AG08395 (cell line): ENCODE data around the gene RANBP9.
A peak's percentile ranks its signal among the peaks of the same experiment; 100 is the strongest.

Experiments
- DNase-seq: peaks from one replicate; pipeline ENCODE4 v3.0.0; 2012; ENCODE audit warnings: mixed read lengths, low spot score

The RANBP9 gene

DNA sequence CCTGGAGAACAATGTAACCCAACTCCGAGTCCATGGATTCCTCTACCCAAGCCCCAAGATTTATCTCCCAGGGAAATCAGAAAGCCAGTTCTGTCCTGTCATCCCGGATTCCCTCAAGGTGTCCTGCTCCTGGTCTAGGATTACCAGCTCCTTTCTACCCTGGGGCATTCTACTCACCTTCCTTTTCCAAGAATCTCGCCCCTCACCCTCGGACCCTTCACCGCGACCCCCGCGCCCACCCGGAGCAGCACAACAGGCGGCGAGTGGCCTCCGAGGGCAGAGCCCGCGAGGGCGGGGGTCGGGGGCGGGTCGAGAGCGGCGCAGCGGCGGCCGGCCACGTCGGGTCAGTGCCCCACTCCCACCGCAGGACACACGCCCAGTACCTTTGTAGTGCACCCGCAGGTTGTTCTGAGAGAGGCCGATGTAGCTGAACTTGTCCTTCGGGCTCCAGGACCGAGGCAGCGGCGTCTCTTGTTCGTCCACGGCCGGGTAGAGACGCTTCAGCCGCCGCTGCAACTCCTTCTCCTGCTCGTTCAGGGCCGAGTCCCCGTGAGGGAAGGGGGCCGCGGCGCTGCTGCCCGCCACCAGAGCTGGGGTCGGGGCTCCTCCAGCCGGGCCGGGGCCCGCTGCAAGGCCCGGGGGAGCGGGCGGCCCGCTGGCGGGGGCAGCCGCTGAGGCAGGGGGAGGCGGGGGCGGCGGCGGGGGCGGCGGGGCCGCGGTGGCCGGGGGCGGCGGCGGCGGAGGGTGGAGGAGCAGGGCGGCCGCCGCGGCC, 897 bp downstream of the RANBP9 start:
- DNase-seq, result peak; percentile 26

DNA sequence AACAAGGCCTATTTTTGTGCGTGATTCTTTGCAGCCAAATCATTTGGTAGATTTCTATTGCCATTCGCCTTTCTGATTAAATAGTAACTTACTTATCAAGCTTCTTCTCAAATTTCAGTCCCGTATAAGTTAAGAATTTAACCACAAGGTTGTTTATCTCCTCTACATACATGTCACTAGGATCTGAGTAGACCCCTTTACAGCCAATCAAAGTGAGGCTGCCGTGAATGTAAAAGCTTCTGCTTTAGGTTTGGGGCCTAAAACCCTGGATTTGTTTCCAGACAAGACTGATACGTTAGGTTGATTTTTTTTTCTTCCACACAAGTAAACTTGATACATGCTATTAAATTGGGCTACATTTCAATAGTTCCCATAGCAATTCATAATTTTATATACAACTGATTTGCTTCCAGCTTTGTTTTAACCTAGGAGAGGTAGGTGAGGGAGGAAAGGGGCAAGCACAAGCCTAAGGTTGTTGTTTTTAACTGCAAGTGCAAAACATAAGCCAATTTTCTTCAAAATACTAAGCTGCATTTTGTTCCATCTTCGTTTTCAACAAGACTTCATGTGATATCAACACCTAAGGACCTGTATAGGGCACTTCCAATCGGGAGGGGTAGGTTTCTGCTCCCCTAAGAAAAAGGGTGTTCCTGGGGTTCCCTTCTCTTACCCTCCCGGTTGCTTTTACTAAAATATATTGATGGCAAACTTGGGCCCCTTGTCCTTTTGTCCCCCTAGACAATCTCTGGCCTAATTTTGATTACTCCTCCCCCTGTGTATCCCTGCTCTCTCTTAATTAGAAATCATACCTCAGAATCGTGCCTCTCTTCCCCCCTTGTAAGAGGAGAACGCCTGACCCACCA, 1.7 kb downstream of the RANBP9 start:
- DNase-seq, result no peak

DNA sequence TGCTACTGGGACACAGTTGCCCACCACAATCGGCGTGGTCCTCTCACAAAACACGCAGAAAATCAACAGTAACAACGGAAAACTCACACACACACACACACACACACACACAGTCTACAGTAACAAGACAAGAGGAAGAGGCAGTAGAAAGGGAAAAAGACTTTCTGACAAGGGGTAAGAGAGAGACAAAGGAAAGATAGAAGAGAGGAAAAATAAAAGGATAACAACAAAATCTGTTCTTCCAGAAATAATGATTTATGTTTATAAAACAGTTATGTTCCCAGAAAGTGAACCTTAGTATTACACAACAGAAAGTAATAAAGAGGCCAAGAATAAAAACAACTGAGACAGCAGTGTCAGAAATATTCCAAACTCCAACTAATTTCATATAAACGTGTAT, 2.9 kb downstream of the RANBP9 start:
- DNase-seq, result no peak

DNA sequence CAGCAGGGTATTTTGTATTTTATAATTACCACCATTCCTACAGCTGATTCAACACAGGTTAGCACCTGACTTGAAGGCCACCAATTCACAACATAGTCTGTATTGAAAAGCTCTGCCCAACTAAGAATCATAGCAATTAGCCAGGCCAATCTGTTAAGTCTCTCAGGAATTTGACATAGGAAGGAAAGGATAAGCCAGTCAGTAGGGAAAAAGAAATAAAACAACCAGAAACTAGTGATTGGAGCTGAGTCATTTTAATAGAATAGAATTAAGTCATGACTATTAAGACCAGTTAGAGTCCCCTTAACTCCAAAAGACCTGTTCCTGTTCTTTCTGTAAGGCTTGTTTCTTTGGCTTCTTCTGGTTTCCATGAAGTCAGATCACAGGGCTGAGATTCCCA, 8.1 kb downstream of the RANBP9 start:
- no peak for DNase-seq

DNA sequence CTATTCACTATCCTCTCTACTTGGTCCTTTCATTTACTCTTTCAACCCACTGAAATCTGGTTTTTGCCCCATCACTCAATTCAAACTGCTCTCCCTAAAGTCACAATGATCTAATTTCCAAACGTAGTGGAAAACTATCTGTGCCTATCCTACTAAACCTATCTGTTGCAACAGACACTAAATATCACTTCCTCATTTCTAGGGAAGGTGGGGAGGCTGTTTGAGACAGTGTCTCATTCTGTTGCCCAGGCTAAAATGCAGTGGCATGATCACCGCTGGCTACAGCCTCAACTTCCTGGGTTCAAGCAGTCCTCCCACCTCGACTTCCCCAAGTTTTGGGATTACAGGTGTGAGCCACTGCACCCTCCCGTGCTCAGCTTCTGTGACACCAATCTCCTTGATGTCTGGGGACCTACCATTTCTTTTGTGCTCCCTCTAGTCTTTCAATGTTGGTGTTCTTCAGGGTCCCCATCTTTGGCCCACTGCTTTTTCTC, 8.8 kb downstream of the RANBP9 start:
- DNase-seq, result no peak

DNA sequence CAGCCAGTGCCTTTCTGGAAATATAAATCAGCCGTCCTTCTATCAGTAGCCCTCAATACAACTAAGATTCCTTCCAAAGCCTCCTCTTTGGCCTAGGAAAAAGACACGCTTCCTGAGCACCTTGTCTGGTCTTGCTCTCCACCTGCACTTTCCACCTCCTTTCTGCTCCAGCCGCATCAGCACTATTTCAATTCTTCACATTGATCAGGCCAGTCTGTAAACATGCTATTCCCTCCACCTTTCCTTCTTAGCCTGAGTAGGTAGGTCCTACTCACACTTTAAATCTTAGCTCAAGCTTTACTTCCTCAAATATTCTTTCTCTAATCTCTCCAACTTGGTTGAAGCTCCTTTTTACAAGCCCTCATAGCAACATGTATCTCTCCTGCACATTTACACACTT, 11.4 kb downstream of the RANBP9 start:
- DNase-seq, result no peak

DNA sequence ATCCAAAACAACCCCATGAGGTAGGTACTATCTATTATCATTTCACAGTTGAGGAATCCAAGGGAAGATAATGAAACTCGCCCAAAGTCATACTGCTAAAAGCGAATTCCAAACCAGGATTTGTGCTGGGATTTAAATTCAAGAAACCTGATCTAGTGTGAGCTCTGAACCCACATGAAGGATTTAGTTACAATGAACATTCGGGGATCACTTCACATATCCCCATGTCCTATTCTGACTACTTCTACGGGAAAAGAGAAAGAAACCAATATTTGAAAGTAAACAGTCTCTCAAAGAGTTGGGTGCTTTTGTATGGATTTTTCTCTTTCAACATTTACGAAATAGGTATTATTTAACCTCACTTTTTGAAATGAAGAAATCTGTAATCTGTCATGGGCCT, 12.9 kb downstream of the RANBP9 start:
- DNase-seq, result no peak

DNA sequence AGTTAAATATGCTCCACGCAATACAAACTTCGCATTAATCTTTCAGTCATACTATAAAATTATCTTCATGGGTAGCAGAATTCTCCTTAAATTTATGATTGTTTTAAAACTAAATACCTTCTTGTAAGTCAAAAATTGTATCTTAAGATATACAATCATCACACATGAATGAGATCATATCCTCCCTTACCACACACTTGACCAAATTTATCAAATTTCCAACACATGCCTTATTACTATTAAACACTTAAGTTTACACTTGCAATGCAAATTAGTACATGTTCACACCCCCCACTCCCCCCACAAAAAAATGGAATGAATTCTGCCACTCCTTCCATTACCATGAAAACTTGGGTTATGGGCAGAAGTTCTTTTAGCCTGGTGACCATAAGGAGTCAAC, 13.8 kb downstream of the RANBP9 start:
- no peak for DNase-seq

DNA sequence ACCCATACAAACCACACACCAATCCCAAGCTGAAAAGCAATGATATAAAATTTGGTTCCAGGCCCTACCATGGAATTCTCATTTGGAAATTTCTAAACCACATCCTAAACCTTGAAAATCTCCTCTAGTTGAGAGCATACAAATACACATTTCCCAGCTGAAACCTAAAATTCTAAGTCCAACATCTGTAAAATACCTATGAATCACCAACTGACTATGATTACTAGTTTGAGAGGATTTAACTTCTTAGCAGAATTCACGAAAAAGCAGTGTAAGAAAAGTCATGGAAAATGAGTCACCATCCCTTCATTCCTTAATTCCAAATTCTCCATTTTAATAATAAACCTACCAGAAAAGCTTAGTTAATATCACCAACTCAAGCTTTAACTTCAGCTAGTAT, 15.4 kb downstream of the RANBP9 start:
- DNase-seq, result peak; percentile 79

DNA sequence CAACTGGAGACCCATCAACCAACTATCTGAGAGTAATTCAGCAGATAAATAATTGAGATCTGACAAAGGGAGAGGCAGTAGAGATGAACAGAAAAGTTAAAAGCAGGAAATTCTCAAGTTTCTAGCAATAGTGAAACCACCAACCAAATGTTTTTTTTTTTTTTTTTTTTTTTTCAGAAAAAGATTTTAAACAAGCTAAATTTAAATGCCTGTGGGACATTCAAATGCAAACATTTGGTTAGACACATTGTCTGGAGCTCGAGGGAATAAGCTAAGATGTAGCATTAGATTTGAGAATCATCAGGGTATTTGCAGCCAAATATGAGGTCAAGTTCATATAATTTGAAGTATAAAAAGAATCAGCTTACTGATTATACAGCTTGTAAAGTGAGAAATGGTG, 16.4 kb downstream of the RANBP9 start:
- no peak for DNase-seq

DNA sequence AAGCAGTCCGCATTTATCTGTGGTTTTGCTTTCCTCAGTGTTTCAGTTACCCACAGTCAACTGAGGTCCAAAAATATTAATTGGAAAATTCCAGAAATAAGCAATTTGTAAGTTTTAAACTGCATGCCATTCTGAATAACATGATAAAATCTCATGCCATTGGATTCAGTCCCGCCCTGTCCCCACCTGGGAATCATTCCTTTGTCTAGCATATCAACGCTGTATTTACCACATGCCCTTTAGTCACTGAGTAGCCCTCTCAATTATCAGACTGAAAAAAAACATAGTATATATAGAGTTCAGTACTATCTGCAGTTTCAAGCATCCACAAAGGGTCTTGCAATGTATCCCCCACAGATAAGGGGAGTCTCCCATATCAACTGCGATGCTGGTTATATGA, 17.1 kb downstream of the RANBP9 start:
- no peak for DNase-seq

DNA sequence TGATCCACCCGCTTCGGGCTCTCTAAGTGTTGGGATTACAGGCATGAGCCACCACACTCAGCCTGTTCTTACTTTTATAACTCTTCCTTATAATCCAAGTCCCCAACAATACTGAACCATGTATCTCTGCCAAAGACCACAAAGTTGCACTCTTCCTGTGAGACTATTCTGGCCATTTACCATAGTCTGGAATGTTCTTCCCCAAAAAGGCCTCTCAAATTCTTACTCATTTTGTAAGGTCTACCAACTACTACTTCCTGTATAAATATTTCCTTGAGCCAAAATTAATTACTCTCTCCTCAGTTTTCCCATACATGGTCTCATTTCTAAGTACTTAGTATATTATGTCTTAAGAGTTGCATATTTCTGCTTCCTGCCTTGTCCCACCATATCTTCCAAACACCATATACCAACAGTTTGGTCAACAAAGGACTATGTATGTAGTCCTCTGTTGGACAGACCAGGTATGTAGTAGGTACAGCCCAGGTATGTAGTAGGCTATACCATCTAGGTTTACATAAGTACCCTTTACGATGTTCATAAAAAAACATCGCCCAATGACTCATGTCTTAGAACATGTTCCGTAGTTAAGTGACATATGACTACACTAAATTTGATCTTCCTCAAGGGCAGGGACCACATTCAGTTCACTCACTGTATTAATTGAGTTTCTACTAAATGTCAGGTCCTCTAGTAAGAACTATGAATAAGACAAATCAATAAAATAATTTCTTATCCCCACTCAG, 22.0 kb downstream of the RANBP9 start:
- no peak for DNase-seq

DNA sequence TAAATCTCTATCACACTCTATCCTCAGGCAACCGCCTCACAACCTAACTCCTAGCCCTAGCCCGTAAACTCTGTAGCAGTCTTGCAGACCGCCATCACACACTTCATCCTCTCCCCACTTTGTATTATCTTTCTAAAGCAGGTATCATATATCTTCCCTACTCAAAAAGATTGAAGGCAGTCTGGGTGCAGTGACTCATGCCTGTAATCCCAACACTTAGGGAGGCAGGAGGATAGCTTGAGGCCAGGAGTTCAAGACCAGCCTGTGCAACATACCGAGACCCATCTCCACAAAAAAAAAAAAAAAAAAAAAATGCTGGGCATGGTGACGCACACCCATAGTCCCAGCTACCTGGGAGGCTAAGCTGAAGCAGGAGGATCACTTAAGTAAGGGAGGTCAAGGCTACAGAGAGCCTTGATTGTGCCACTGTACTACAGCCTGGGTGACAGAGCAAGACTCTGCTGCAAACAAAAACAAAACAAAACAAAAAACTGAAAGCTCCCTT, 22.9 kb downstream of the RANBP9 start:
- no peak for DNase-seq

DNA sequence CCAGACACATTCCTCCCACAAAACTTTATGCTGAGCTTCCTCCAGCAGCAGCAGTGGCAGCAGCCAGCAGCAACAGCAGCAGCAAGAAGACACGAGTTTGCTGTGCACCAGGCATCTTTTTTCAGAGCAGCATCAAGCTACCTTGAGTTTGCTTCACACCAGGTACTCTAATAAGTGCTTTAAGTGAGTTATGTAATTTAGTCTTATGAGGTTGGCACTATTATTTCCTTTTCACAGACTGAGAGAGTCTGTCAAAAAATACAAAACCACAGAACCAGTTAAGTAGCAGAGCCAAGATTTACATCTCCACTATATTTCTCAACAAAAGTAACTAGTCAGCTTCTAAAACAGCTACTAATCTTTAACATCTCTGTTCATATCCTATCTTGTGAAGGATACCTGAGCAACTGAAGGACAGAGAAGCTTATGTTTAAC, 23.7 kb downstream of the RANBP9 start:
- no peak for DNase-seq

DNA sequence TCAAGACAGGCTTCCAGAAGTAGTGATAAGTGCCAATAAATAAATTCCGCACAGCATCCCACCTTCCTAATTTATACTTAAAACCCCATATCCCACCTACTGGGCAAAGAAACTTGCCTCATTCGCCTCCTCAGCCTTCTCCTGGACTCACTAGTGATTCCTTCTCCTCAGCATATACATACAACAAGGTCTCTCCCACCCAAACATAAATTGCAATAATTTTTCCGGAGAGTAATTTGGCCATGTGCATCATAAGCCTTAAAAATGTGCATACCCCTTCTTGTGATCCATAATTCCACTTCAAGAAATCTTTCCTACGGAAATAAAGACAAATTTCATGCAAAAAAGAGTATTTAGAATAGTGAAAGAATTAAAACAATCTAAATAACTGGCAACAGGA, 26.8 kb downstream of the RANBP9 start:
- no peak for DNase-seq

DNA sequence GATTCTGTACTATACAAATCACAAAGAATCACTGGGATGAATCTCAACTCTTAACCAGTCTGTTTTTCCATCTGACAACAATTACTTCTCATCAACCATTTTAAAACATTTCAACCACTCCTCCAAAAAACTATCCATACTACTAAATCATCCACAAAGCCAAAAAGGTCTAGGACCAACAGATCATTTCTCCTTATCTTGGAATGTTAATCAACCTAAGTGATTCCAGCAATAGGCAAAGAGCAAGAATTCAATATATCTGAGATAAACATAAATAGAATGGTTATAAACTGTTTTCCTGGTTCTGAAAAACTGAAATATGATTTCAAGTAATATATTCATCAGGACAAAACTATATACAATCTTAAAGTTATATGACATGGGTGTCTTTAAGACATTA, 28.6 kb downstream of the RANBP9 start:
- no peak for DNase-seq

DNA sequence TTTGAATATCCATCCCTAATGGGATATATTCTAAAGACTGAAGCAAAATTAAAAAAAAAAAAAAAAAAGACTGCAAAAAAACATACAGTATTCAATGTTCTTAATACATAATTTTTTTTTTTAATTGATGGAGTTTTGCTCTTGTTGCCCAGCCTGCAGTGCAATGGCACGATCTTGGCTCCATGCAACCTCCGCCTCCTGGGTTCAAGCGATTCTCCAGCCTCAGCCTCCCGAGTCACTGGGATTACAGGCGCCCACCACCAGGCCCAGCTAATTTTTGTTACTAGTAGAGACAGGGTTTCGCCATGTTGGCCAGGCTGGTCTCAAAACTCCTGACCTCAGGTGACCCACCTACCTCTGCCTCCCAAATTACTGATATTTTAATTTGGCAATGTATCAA, 29.3 kb downstream of the RANBP9 start:
- no peak for DNase-seq

DNA sequence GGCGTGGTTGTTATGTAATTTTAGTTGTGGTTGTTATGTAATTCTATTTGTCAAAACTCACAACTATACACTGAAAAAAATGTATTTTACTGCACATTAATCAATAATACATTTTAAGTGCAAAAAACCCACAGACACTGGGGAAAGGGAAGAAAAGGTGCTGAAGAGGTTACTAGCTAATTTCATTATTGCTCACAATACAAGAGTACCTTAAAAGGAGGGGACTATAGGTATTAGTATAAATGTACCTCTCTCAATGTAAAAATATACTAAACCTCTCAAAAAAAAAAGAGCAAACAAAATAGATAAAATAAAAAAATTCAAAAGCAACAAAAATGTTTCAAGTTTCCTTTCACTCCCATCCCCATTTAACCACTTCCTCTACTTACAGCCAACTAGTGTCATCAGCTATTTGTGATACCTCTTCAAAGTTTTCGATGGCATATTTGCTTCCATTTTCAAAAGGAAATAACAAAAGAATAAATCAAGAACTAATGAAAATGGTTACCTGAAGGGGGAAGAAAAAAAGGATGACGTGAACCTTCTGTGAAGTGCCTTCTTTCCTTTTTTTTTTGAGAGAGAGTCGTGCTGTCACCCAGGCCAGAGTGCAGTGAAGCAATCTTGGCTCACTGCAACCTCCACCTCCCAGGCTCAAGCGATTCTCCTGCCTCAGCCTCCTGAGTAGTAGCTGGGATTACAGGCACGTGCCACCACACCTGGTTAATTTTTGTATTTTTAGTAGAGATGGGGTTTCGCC, 30.2 kb downstream of the RANBP9 start:
- no peak for DNase-seq

DNA sequence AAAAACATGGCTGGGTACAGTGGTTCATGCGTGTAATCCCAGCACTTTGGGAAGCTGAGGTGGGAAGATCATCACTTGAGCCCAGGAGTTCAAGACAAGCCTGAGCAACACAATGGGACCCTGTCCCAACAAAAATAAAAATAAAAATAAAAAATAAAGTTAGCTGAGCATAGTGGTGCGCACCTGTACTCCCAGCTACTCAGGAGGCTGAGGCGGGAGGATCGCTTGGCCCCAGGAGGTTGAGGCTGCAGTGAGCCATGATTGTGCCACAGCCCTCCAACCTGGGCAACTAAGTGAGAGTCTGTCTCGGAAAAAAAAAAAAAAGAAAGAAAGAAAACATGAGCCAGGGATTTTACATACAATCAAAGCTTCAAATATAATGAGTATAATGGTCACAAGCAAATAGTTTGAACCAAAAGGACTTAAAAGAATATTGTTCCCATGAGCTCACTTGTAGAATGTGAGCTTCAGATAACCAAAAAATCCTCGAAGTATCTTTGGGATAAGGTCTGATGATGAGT, 31.1 kb downstream of the RANBP9 start:
- DNase-seq, result no peak

DNA sequence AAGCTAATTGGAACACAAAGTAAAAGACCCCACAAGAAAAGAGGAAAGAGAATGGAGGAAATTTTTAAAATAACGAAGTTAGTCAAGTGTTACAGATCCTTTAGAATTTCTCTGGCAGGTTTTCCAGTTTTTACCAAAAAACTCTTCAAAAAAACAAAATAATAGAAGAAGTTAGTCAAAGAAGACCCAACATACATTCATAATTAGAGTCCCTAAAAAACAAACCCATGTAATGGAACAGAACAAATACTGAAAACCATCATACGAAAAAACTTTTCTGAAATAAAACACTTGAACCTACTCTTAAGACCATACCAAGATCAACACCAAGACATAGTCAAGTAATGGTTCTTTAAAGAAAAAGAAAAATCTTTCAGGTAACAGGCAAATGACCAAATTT, 31.6 kb downstream of the RANBP9 start:
- no peak for DNase-seq

DNA sequence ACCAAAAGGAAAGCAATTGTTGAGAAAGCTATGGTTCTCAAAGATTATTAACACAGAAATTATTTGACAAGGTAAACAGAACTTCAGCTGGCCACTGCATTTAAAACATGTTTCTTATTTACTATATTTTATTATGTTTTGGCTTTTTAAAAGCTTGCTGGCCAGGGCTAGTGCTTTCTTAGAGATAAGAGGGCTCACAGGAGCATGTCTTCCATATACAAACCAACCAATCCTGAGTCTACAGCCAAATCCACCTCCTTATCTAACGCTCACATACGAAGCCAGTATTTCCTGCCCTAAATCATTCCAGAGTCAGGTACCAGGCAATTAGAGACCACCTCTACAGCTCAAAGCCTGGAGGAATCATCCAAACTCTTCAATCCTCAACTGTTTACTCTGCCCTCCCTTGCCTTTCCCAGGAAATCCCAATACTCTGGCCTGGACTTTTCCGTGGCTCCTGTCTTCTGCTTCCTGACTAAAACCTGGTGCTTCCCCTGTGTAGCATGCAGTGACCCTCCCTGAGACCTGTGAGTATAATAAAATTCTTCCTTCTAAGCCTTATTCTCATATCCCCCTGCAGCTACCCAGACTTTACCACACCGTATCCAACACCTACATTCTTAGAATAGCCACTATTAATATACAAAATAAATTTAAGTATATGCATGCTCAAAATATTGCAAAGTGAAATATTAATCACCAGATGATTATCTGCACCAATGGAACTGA, 33.2 kb downstream of the RANBP9 start:
- no peak for DNase-seq
